ENCODE results near the gene PAX8.

- TF ChIP-seq CTCF (conservative IDR thresholded peaks at IDR 0.05) (no peak), ZFX (IDR thresholded peaks at IDR 0.05) (no peak)
Measured at GRCh38 chr2:113216321-113216720, 62.4 kb downstream of the PAX8 start.
